SHP77 (cell line): ENCODE results near the gene NXT1.
"Not testable (repeated sequence)": the region's sequence is repeated elsewhere in the genome, so short reads cannot be mapped to it uniquely, and the experiment has no call there.

ENCODE experiments used
- DNase-seq, 2 experiments: peaks; one replicate each; lab custom pipeline; 2025; lab: John Stamatoyannopoulos, UW

Gene NXT1

DNA sequence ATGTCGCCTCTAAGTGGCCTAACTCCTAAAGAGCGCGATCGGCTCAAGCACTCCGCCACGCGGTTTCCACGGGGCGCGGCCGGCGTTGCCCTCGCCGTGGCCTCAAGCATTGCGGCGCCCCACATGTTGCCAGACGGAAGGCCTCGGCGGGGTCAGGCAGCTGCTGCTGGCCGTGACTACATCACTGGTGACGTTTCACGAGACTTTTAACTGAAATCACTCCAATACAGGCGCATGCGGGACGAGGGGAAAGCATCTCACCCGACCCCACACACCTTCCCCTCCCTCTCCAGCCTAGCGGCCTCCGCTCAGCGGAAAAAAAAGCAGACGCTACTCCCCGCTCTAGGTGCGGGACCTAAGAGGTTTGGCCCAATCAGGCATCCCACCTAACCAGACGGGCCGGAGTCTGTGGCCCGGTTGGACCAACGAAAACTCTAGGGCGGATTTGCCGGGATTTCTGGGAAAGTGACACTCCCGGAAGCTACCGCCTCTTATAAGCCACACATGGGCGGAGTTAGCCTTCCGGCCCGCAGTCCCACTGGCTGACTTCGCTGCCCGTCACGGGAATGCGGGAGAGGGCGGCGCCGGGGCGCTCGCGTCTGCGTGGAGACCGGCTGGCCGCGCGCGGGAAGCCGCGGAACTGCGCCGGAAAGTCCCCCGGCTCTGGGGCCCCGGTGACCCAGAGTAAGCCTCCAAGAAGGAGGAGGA, at the start of gene NXT1:
Gene NXT1, plus strand, starts transcription at position 596 of the 708 bp plus-strand sequence. CDS start 3,251 bp downstream, outside the sequence.
- peak; percentile 98 to 99 for DNase-seq

DNA sequence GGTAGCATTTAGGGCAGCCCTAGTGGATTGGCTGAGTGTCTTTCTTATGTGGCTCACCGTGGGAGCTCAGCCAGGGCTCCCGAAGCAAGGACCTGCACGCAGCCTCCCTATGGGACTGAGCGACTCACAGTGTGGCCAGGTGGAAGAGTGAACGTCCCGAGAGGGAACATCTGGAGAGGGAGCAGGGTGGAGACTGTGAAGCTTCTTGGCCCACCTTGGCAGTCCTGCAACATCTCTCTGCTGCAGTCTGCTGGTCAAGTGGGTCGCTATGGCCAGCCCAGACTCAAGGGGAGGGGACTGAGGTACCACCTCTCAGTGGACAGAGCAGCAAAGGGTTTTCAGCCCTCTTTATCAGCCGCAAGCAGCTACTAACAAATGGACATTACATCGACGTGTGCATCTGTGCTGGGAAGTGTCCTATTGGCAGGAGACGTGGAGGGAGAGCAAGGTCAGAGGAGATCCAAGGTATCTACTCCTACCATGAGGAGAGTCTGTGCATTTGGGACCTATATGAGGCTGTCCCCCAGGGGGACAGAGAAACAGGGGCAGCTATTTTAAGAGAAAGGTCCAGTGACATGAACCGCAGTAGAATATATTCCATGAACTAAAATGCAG, 49.0 kb upstream of the NXT1 start:
- DNase-seq, result no peak

DNA sequence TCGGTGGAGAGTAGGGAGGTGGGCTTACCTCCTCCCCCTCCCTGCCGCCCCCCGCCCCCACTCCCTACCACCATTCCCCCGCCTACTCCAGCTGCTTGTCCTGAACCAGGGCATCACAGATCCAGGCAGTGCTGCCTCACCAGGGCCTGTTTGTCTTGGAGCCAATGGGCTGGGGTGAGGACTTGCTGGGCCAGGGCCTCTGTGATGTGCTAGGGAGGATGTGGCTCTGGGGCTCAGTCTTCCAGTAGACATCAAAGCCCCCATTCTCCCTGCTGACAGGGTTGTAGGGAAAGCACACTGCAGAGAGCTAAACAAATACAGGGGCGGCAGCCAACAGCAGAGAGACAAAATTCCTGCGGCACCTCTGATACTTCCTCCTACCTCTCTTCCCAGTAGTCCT, 48.2 kb upstream of the NXT1 start:
- no peak for DNase-seq

DNA sequence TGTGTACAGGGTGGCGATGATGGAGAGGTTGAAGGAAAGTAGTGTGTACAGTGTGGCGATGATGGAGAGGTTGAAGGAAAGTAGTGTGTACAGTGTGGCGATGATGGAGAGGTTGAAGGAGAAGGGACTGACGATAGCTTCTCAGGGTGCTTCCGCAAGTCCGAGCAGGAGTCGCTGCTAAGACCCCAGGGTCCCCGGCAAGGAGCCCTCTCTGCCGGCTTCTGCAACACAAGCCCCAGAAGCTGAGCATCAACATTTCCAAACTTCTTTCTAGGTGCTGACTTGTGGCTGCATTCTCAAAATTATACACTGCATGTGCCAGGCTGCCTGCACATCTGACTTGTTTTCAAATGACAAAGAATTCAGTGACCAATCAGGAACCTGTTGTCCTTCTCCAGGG, 47.8 kb upstream of the NXT1 start:
- DNase-seq, result no peak

DNA sequence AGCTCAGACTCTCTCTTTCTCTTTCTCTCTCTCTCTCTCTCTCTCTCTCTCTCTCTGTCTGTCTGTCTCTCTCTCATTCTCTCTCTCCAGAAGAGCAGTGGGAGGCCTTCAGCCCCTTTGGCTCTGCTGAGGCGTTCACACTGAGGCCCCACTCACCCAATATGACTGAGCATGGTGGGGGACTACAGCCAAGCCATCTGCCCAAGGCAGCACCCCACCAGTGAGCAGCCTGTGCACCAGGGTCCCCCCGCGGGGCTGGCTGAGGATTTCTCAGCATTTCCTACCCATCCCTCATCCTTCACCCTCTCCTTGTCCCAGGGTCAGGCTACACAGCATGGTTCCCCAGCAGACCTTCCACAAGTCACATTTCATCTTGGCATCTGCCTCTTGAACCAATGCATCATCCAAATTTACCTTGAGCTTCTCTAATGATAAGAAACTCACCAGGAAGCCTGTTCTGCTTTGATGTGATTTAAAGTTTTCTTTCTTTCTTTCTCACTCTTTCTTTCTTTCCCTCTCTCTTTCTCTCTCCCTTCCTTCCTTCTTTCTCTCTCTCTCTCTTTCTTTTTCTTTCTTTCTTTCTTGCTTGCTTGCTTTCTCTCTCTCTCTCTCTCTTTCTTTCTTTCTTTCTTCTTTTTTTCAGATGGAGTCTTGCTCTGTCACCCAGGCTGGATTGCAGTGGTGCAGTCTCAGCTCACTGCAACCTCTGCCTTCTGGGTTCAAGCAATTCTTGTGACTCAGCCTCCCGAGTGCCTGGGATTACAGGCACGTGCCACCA, 47.1 kb upstream of the NXT1 start:
- no peak for DNase-seq

DNA sequence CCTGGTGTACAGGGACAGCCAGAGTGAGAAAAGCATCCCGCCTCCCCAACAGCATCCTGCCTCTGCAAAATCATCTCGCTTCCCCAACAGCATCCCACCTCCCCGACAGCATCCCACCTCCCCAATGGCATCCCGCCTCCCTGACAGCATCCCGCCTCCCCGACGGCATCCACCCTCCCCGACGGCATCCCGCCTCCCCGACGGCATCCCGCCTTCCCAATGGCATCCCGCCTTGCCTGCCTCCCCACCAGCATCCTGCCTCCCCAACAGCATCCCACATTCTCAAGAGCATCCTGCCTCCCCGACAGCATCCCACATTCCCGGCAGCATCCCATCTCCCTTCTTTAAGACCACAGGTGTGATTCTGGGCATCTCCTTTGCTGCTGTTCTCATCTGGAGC, 46.0 kb upstream of the NXT1 start:
- DNase-seq, result no peak

DNA sequence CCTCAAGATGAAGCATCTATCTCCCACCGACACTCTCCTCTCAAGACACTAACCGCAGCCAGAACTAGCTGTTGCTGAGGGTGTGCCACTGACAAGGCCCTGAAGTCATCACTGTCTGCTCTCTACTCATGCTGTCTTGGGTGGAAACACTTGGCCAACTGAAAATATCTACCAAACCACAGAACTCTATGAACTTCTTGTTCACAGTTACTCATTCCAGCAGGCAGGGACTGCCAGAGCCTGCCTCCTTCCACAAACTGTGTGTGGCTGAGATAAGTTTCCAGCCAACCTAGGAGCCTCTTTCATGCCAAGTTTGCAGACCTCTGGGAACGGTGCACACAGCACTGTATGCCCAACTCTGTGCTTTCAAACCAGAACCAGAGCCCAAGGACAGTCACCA, 45.5 kb upstream of the NXT1 start:
- no peak for DNase-seq

DNA sequence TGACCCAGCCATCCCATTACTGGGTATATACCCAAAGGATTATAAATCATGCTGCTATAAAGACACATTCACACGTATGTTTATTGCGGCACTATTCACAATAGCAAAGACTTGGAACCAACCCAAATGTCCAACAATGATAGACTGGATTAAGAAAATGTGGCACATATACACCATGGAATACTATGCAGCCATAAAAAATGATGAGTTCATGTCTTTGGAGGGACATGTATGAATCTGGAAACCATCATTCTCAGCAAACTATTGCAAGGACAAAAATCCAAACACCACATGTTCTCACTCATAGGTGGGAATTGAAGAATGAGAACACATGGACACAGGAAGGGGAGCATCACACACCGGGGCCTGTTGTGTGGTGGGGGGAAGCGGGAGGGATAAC, 43.2 kb upstream of the NXT1 start:
- DNase-seq, result not testable (repeated sequence)

DNA sequence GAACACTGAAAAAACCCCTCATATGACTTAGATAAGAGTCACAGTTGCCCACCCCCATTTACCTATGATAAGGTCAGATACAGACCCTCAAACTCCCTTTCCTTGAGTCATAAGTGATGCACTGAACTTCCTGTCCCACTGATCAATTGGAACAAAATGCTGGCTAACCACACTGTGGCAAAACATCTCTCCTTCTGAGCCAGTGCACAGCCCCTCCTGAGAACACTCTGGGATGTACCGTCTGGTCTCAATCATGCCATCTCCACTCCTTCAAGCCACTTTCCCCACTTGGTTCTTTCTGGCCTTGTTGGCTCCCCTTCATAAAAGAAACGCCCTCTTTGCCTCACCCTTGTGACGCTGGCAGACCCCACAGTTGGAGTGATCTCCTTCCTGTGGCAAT, 42.6 kb upstream of the NXT1 start:
- no peak for DNase-seq

DNA sequence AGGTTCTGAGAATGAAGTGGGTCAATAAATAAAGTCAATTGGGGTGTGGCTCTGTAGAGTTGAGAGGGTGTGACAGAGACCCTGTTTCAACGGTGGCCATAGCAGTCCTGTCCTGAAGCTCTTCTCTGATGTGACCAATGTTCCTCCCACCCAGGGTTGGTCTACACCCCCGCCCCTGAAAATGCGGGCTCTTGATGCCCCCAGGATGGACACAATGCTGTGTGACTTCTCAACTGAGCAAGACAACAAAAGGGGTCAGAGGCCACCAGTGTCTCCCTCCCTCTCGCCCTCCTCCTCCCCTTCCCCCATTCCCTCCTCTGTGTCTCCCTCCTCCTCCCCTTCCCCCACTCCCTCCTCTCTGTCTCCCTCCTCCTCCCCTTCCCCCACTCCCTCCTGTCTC, 41.7 kb upstream of the NXT1 start:
- DNase-seq, result no peak

DNA sequence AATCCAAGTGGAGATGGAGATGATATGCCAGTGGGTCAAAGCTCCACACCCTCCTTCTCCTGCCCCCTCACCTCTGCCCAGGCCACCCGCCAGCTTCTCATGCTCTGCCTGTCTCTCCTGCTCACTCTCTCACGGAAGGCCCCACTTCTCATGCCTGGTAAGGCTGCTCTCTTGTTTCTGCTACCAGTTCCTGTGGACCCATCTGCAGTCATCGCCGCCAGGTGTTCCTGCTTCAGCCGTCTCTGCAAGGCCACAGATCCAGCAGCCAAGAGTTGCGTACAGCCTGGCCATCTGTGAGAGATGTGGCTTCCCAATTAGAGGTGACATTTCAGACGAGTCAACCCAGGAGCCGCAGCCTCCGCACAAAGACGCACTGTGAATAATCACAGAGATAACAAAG, 40.8 kb upstream of the NXT1 start:
- DNase-seq, result peak; percentile 19 to 27

DNA sequence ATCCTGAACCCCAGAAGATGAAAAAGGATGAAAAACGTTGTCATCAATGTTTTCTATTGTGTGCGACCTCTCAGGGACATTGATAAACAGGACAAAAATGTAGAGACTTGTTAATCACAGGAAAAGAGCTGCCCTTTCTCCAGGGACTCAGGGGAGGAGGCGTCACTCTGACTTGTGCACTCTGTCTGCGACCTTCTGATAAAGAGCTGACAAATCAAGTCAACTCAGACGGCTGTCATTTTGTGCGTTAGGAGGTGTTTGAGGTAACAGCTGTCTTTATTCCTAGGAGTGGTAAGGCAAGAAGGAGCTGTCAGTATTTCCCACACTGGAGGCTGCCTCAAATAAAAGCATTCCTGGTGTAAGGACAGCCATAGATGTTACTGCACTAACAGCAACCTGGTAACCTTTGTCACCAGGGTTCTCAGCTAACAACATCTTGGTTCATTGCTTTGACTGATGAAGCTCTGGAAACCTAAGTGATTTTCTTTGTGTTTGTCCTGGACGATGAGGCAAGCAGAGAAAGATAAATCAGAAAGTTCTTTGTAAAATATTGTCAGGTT, 38.6 kb upstream of the NXT1 start:
- no peak for DNase-seq

DNA sequence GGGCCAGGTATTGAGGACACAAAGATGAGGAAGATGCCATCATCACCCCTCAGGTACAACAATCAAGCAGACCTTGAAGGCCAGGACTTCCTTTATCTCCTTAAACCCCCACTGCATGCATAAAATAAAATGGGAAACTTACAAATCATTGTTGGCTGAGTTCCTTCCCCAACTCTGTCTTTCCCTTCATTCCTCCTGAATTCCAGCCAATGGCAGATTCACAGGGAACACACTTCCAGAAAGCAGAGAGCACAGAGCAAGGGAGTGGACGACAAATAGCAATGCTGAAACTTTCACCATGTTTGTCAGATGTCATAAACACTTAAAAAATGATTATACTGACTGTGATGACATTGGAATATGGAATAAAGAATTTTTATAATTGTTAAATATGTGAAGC, 37.3 kb upstream of the NXT1 start:
- DNase-seq, result no peak

DNA sequence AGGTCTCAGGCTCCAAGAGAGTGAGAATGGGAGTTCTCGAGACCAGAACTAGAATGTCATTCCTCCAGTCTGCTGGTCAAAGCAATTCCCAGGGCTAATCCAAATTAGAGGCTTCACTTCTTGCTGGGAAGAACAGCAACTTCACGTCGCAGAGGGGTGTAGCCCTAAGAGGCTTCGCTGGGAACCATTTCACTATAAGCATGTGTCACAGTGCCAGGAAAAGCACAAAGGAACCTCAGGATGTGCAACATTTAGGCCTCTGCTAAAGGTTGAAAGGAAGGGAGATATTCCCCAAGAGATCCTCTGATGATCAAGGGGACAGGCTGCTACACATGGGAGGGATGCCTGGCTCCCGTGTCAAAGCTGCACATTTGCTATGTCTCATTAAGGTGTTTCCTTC, 35.9 kb upstream of the NXT1 start:
- DNase-seq, result no peak

DNA sequence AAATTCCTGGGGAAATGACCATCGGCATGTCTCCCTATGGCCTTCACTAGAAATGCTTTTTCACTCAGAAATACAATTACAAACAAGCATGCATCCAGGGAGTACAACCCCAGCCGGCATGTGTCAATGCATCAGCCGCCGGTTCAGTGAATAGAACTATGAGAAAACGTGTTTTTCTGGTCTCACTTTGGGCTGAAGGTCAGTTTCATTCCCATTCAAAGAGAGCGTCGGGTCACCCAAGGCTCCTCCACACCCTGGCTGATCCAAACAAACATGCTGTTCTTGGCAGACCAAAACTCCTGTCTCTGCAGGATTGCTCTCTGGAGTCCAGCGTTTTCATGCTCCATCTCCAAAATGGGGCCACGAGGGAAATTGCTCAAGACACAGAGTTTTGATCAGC, 35.5 kb upstream of the NXT1 start:
- DNase-seq, result no peak

DNA sequence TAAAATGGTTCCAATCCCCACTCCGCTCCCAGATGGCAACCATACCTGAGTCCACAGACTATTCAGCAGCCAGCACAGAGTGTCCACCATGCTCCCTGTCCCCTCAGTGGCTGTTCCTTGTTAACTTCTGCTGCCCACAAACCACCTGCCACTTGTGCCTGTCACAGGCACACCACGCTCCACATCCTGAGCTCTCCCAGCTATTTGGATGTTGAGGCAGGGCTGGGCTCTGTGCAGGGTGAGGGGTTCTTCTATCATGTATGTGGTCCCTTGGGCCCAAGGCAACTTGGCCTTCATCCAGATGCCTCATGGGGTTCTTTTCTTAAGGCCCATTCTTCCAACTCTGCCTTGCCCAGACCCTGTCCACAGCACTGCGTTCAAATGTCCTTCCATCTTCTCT, 34.0 kb upstream of the NXT1 start:
- no peak for DNase-seq

DNA sequence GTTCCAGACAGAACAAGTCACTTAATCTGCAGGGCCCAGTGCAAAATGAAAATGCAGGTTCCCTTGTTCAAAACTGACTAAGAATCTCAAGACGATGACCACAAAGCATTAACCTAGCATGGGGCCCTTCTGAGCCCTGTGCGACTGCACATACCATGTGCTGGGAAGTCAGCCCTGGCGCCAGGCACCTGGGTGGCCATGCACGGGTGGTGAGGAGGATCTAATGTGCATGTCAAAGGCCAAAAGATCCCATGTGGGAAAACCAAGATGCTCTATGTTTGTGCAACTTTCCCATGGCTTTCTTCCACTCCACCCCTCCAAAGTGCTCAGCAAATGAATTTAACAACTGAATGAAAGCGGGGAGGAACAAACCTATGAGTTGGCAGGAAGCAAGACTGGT, 33.5 kb upstream of the NXT1 start:
- no peak for DNase-seq

DNA sequence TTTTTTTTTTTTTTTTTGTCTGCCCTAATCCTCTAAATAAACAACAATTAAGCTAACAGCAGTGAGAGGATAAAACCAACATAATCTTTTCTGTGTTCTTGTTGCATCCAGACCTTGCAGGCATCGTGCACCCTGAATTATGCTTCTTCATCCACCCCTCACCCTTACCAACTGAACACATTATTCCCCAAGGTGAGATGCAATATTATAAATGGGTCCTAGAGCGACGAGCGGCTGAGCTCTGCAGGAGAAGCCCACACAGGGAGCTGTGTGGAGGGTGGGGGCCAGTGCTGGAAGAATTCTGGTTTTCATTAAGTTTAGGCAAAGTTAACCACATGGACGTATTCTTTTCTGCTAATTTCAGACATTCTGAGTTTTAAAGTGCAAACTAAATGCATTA, 32.2 kb upstream of the NXT1 start:
- no peak for DNase-seq

DNA sequence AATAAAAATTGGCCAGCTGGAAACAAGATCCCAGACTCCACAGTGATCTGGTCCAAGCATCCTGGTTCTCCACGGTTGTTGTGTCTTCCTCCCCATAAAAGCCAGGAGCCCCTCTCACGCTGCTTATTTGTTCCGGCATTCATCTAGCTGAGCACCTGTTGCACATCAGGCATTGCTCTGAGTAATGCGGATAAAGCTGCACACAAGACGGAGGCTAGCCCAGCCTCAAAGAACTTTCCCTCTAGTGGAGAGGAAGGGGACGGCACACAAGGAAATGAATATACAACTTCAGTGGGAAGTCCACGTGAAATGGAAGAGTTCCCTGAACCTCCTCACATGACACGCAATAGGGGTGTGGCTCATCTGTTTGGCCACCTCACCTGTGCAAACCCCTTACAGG, 30.3 kb upstream of the NXT1 start:
- DNase-seq, result peak; percentile 15 to 46

DNA sequence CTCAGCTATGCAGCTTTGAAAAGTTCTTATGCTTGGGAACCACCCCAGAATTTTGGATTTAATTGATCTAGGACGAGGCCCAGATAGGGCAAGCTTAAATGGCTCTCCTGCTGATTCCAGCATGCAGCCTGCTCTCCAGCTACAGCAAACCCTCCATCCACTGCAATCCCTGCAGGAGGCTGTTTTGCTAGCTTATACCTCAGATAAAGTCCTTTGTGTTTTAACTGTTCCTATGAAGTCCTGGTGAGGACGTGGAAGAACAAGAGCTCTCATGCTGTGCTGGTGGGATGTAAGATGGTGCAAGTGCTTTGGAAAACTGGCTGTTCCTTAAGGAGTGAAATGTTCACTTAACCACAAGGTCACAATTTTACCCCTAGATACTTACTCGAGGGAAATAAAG, 25.5 kb upstream of the NXT1 start:
- no peak for DNase-seq

DNA sequence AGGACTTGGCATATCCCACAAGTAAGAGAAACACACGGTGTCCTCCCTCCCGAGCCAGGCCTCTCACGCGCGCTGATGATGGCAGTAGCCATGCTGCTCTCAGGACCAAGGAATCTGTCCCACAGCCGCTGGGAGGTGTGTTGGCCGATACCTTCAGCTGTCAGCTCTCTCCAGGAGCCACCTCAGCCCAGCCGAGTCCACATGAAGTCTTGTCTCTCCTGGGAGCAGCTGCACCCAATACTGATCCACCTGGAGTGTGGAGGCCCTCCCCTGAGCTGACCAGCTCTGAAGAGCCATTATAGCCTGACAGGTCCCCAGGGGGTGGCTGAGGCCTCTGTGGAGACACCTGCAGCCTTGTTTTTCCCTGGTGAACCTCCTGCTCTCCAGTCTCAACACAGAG, 23.8 kb upstream of the NXT1 start:
- peak in 1 of 2 experiments; percentile 23 for DNase-seq

DNA sequence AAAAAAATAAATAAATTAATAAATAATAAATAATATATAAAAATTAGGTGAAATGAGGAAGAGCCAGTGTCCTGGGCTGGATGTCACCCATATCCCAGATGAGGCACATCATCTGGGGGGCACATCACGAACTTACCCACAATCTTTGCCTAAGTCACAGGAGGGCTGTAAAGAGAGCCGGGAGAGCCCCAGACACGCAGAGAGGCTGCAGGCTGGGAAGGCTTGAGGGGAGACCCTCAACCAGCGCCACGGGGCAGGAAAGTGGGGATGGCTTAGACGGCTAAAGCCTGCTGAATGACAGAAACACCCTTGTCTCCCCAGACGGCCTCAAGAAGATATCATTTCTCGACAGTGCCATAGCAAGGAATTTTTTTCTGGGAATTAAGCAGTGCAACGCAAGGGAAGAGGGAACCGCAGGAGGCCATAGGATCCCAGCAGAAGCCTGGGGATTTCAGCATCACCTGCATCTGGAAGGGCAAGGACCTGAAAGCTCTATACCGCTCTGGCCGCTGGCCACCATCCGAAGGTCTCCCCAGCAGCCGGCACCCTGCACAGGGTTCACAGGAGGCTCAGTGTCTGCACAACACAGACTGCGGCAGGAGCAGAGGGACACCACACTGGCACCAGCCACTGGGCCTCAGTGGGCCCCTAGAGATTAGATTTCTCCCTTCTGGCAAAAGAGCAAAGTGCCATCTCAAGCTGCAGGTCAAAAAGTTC, 22.8 kb upstream of the NXT1 start:
- DNase-seq, result no peak
